ENCODE results near the gene OR2L13. TPM values are rescaled to one million over a fixed set of nuclear protein-coding genes. Genes with fewer than 3 reads are reported as not detected.

OR2L13 gene, protein sequence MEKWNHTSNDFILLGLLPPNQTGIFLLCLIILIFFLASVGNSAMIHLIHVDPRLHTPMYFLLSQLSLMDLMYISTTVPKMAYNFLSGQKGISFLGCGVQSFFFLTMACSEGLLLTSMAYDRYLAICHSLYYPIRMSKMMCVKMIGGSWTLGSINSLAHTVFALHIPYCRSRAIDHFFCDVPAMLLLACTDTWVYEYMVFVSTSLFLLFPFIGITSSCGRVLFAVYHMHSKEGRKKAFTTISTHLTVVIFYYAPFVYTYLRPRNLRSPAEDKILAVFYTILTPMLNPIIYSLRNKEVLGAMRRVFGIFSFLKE
- total RNA-seq (not detected), polyA plus RNA-seq (ENCODE audit: insufficient read length in 6 of 6) (not detected)
- long read RNA-seq, donor 1, result 0 reads
- long read RNA-seq, donor 2, result 0 reads
- long read RNA-seq, donor 3, result 0 reads
- long read RNA-seq, donor 4, result 0 reads
- long read RNA-seq, donor 5, result 0 reads
- long read RNA-seq, donor 6, result 0 reads
- long read RNA-seq, donor 7, result 0 reads
- long read RNA-seq, donor 8, result 0 reads
- long read RNA-seq, donor 9, result 0 reads
- long read RNA-seq, donor 10, result 0 reads
- long read RNA-seq, donor 11, result 0 reads
- long read RNA-seq, donor 12, result 0 reads

DNA sequence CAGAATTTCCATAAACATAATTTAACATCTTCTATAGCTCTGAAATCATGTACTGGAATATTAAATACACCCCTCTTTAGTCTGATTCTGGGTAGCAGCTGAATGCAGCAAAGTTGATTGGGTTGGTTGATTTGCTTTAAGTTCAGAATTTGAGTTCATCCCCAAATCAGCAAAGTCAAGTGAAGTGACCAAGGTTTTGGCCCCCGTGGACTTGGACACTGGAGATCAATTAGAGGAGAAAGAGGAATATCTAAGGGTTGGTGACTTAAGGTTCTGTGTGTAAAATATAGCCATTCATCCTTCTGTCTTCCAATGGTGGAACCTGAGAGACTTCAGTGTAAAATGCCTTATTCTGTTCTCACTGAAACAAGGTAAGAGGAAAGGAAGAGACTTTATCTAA lies at the start of gene OR2L13:
OR2L13 (plus strand) TSS at position 301 of the 400 bp plus-strand sequence. CDS start 4,192 bp downstream, outside the sequence.
- intact Hi-C loops (cut with DNase I), result no loop called here
- Histone ChIP-seq H3K36me3 (no peaks in the 10 kb centered on the region), H3K27me3 (no peaks in the 10 kb centered on the region), H3K4me3 (no peak within 1 kb of the TSS), H3K4me1 (no peaks in the 10 kb centered on the region), H3K27ac (no peak within 1 kb of the TSS), H3K9me3 (no peaks in the 10 kb centered on the region)
- no peak for ATAC-seq
- TF ChIP-seq, protein P1, sequence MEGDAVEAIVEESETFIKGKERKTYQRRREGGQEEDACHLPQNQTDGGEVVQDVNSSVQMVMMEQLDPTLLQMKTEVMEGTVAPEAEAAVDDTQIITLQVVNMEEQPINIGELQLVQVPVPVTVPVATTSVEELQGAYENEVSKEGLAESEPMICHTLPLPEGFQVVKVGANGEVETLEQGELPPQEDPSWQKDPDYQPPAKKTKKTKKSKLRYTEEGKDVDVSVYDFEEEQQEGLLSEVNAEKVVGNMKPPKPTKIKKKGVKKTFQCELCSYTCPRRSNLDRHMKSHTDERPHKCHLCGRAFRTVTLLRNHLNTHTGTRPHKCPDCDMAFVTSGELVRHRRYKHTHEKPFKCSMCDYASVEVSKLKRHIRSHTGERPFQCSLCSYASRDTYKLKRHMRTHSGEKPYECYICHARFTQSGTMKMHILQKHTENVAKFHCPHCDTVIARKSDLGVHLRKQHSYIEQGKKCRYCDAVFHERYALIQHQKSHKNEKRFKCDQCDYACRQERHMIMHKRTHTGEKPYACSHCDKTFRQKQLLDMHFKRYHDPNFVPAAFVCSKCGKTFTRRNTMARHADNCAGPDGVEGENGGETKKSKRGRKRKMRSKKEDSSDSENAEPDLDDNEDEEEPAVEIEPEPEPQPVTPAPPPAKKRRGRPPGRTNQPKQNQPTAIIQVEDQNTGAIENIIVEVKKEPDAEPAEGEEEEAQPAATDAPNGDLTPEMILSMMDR (IDR thresholded peaks at IDR 0.05), result no peak
- no peak for DNase-seq

DNA sequence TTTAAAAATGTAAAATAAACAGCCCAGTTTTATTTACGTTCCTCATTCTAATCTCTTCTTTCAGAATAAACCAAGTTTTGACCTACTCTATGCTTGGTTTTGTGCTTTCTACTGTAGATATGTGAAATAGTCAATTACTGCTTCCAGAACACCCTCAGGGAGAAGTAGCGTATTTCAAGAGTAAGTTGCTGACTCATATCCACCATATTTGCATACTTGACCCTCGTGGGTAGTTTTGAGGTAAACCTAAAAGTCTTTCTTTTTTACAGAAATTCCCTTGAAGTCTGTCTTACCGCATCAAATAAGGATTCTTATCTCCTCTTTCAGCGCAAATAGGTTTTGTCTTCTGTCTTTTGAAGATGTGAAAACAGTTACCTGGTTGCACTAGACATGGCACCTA lies 49.8 kb upstream of the OR2L13 start:
- ATAC-seq (no peak), DNase-seq (no peak)
- Histone ChIP-seq H3K9me3 (peaks cover 0 to 3% of the 10 kb centered on the region in 2 donors), H3K4me1 (no peaks in the 10 kb centered on the region), H3K27ac (no peak overlapping the region), H3K27me3 (no peaks in the 10 kb centered on the region), H3K36me3 (no peaks in the 10 kb centered on the region), H3K4me3 (no peak overlapping the region)
- TF ChIP-seq, protein P1 (IDR thresholded peaks at IDR 0.05), result no peak
- intact Hi-C loops (cut with DNase I), result no loop called here

DNA sequence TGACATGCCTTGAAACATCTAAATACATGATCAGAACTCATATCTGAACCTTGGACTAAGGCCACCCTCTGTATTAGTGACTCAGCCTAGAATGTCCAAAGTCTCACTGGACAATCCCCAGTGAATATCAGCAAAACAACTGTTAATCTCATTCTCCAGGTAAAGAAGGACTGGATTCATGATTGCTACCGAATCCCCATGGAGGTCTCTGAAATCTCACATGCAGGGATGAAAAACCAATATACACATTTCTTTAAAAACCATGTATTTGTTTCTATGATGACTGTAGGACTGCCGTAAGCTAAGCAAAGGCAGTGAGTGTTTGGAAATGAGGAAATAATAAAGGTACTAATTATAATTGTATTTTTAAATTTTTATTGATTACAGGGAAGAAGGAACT lies 48.4 kb upstream of the OR2L13 start, which contains the start of gene OR2L3:
OR2L3 (plus strand) TSS at position 301 of the 400 bp plus-strand sequence. CDS start 13,846 bp downstream, outside the sequence.
- Histone ChIP-seq H3K27me3 (no peaks in the 10 kb centered on the region), H3K27ac (no peak within 1 kb of the TSS), H3K36me3 (no peaks in the 10 kb centered on the region), H3K4me3 (no peak within 1 kb of the TSS), H3K9me3 (peaks cover 0 to 3% of the 10 kb centered on the region in 2 donors), H3K4me1 (no peaks in the 10 kb centered on the region)
- DNase-seq (no peak), ATAC-seq (no peak)
- TF ChIP-seq, protein P1 (IDR thresholded peaks at IDR 0.05), result no peak
- intact Hi-C loops (cut with DNase I), result no loop called here

DNA sequence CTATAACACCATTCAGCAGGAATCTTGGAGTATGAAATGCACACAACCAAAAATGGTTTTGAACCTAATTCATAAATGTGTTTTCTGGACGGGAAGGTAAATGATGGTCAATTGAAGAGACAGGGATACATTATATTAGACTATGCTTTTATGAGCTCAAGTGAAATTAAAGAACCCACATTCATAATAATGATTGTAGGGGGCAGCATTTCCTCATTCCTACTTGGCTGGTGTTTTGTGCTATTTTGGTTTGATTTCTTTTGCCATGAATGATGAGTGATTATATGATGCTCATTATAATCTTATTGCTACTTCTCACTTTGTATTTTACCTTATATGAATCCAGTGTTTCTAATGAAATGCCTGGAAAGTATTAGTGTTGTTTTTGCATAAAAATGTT lies 48.0 kb upstream of the OR2L13 start:
- no peaks in the 10 kb centered on the region for H3K4me1 ChIP-seq
- H3K27ac ChIP-seq, result no peak overlapping the region
- no peak for ATAC-seq
- intact Hi-C loops (cut with DNase I), result no loop called here
- H3K9me3 ChIP-seq, result peaks cover 0 to 4% of the 10 kb centered on the region in 2 donors
- no peak for DNase-seq
- H3K27me3 ChIP-seq, result no peaks in the 10 kb centered on the region
- TF ChIP-seq, protein P1 (IDR thresholded peaks at IDR 0.05), result no peak
- no peak overlapping the region for H3K4me3 ChIP-seq
- no peaks in the 10 kb centered on the region for H3K36me3 ChIP-seq

DNA sequence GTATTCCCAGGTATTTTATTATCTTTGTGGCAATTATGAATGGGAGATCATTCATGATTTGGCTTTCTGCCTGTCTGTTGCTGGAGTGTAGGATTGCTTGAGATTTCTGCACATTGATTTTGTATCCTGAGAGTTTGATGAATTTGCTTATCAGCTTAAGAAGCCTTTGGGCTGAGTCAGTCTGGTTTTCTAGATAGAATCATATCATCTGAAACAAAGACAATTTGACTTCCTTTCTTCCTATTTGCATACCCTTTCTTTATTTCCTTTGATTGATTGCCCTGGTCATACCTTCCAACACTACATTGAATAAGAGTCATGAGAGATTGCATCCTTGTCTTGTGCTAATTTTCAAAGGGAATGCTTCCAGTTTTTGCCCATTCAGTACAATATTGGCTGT lies 40.3 kb upstream of the OR2L13 start:
- Histone ChIP-seq H3K4me1 (no peaks in the 10 kb centered on the region), H3K36me3 (no peaks in the 10 kb centered on the region), H3K27me3 (no peaks in the 10 kb centered on the region), H3K9me3 (peaks cover 0 to 29% of the 10 kb centered on the region in 2 donors), H3K27ac (no peak overlapping the region), H3K4me3 (no peak overlapping the region)
- DNase-seq (no peak), ATAC-seq (no peak)
- intact Hi-C loops (cut with DNase I), result no loop called here
- TF ChIP-seq, protein P1 (IDR thresholded peaks at IDR 0.05), result no peak

Data from left lung (tissue), 14 donors.